ENCODE results near the gene LAD1.

The LAD1 gene

DNA sequence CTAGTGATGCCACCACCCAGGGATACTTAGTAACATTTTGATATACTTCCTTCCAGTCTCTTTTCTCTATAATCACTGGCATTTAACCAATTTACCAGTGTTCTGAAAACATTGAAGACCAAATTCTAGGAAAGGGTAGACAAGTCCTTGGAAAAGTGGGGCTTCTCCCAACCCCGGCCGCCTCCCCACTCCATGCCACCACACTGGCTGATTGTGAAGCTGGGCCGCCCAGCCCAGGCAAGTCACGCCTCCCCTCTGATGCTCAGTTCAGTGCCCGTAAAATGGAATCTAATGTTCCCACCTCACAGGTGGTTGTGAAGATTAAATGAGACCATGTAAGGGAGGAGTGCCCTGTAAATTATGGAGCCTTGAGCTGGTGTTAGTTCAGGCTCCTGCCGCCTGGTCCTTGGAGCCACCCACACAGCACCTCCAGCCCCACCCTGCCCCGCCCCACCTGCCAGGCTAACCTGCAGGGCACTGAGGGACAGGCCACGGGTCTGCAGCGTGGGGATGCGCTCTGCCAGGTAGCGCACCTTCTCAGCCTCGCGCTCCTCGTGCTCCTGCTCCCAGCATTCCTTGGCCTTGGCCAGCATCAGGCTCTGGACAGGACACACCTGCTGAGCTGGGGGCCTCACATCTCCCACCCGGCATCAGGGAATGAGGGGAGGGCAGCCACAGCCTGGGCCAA lies 15.1 kb upstream of the LAD1 start:
- DNase-seq = no peak

- no peak for DNase-seq
Measured at GRCh38 chr1:201411292-201411691, 12.2 kb upstream of the LAD1 start.

- DNase-seq = no peak
Measured at GRCh38 chr1:201409440-201409839, 10.3 kb upstream of the LAD1 start.

DNA sequence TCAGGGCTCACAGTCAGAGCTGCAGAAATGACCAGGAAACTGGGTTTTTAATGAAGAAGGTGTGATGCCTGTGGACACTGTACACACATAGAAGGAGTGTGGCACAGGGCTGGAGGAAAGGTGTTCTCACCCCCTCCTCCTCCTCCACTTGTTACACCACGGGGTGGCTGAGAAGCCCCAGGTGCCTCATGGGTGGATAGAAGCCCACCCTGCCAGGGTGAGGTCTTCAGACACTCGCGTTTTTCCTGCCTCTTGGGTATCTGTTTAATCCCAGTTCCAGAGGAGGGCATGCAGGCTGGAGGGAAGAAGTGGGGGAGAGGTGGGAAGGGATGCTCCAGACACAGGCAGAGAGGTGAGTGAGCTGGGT lies 9.7 kb upstream of the LAD1 start:
- no peak for DNase-seq

DNA sequence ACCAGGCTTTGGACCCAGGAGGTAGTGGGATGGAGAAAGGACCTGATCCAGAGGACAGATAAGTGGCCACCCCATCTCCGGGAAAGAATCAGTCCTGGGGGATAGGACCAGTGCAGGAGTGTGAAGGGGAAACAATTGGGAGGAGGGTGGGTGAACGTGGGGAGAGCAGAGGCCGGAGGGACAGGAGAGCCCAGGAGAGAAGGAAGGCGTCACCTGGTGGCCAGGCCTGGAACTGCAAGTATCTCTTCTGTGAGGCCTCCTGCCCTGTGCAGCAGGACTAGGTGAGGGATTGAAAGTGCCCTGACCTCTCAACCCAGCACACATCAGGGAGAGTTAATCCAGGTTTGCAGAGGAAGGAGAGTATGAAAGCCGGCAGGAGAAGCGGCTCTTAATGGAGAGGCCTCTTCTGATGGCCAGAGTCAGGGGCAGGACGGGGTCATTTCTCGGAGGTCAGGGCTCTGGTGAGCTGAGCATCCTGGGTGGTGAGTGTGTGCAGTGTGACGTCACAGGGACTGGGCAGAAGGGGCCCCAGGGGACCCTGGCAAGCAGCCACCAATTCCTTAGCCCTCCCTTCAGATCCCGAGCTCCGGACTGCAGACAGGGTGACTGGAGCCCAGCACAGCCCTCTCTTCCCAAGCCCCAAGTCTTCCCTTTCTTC lies 9.2 kb upstream of the LAD1 start:
- DNase-seq = no peak

DNA sequence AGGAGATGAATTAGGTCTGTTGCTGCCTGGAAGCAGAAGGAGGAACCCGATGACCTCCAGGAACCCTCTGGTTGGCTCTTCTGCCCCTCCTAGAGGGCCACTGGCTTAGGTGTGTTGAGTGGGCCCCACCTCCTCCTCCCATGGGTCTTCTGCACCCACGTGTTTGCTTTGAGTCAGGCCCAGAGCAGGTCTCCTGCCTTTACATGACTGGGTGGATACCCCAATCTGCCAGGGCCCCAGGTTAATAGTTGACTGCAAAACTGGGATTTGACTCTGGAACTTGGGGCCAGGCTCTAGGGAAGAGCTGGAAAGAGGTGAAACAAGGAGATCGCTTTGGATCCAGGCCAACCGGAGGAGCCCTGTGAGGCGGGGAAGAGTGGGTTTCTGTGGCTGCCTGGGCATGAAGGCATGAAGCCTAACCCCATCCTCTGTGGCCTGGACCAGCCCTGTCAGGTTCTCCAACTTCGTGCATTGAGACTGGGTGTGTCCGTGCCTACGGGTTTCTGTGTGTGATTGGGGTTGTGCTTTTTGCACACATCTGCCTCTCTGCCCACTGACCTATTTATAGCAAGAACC lies 7.8 kb upstream of the LAD1 start:
- no peak for DNase-seq

DNA sequence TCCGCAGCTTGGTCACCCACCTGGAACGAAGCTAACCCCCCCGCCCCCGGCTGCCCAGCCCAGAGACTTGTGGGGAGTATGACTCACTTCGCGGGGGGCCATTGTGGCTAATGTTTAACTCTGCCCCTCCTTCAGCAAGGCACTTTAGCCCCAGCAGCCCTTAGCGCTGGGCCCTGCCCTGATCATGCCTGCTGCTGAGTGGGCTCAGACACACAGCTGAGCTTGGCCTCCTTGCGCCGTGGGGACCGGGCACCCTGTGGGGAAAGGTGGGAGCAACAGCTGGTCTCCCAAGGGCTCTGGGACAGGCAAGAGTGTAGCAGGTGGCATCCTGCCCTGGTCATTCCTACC lies 6.3 kb upstream of the LAD1 start:
- DNase-seq = no peak

DNA sequence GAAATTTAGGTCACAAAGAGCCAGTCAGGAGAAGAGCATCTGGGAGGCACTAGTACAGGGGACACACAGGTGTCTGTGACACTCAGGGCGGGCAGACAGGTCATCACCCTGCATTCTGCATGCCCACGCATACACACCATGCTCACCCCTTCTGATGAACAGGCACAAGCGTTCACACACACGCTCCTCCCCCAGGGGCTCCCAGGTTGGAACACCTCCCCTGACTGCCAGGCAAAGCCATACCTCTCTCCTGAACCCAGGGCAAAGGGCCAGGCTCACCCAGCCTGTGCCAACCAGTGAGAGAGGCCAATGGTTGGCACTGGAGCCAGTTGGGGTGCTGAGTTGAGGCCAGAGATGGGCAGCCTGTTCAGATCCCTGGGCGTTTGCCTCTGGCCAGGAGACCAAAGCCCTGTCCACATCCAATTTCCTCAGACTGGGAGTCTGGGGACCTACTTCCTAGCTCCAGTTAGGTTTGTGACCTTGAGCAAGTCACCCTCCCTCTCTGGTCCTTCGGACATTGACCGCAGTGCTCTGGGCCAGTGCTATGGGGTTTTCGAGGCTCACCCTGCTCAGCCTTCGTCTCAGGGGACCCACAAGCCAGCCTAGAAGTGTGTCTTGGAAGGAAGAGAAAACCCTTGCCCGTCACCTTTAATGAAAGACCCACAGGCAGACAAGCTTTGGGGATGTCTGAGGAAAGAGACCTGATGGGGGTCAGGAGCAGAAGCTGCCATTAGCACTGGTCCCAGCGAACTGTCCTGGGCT lies 5.8 kb upstream of the LAD1 start:
- no peak for DNase-seq

DNA sequence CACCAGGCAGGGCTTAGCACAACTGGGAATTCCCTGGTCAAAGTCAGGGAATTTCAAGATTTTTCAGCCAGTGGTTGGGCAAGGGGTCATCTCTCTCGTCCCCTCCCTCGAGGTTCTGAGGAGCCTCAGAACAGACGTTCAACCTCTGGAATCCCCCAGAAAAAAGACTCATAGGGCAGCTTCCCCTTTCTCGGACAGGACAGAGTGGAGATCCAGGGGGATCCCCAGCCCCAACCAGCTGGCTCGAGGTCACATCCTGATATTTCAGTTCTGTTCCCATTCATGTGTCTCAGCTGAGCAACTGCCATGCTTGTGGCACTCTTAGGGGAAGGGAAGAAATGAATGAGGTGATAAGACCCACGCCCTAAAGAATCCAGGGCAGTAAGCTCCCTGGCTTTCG lies 4.9 kb upstream of the LAD1 start:
- no peak for DNase-seq

DNA sequence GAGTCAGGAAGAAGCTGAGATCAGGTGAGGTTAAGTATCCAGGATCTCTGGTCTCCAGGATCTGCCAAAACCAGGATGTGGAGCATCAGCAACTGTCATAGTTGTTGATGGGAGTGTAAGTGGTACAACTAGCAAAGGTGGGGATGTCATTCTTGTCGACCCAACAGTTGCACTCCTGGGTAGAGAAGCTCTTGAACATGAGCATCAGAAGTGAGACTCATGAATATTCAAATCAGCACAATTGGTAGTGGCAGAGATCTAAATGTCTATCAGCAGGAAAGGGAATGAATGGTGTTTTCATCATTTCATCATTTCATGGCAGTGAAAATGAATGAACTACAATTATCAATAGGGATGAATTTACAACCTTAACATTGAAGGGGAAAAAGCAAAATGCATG lies 4.2 kb upstream of the LAD1 start:
- no peak for DNase-seq

- DNase-seq = no peak
Measured at GRCh38 chr1:201401700-201402099, 2.6 kb upstream of the LAD1 start.

GRCh38 chr1:201400852-201401230 lies 1.7 kb upstream of the LAD1 start:
- no peak for DNase-seq

DNA sequence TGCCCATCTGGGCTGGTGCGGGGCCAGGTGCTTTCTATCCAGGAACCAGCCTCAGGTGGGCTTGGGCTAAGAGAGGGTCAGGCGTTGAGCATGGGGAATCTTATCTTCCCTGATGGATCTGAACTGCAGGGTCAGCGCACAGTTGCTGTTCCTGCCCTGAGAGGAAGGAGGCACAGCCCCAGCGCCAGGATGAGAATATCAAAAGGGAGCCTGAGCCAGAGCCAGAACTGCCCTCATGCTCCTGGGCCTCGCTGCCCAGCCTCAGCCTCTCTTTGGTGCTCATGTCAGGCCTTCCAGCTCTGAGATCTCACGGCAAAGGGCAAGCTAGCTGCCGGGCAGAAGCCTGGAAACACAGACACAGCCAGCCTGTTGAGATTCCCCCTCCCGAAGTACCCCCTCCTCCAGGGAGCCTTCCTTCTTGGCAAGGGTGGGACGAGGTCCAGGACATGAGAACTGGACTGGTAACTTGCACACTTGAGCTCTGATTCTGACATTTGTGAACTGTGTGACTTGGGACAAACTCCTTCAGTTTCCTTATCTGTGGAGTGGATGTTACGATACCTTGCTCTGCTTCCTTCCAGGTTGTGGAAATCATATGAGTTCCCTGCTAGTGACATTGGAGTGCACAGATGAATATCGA lies 1.2 kb upstream of the LAD1 start:
- DNase-seq = no peak

DNA sequence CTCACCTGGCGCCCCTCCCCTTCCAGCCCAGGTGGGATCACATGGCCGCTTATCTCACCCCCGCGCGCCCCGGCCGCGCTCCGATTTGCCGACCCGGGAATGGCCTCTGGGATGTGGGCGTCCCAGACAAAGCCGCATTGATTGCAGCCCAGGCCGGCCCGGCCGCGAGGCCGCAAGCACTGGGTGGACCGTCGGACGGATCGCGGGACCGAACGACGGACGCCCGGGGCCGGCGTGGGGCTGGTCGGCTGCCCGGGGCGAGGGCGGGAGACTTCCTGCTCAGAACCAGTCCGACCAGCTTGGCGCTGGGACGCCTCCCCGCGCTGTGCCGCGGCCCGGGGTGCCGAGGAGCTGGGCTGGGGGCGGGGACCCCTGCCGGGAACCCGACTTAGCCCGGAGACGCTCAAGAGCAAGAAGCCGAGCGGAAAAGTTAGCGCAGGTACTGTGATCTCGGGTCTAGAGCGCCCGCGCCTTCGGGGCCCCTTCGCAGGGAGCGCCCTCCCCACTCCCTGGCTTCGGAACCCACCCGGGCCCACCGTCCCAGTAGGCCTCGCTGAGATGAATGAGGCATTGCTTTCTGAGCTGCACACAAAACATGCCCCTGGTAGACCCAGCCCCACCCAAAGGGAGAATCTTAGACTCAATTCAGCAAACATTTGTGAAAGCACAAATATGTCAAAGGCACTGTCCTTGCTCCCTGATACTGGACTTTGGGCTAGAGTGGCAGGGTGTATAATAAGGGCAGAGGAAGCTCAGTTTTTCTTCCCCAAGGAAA lies 415 bp upstream of the LAD1 start:
- DNase-seq = no peak

DNA sequence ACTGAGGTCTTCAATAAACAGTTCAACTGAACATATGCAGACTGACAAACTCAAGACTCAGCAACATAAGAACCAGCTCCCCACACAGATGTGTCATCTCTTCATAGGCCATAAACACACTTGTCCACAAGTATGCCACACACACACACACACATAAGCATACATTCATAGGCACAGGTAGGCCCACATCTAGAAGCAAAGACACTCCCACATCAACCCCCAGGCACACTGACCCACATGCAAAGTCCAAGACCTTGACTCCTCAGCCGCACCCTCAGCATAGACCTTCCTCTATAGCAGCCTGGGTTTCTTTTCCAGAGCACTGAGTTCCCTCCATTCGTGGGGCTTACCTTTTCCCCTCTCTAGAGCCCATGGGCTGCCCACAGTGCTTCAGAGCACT lies 1.4 kb downstream of the LAD1 start:
- DNase-seq = no peak

- DNase-seq = no peak
Measured at GRCh38 chr1:201396861-201397464, 2.2 kb downstream of the LAD1 start.

- no peak for DNase-seq
Measured at GRCh38 chr1:201395936-201396335, 3.2 kb downstream of the LAD1 start.

- no peak for DNase-seq
Measured at GRCh38 chr1:201394591-201394990, 4.5 kb downstream of the LAD1 start.

GRCh38 chr1:201393076-201393475 lies 6.0 kb downstream of the LAD1 start:
- no peak for DNase-seq

DNA sequence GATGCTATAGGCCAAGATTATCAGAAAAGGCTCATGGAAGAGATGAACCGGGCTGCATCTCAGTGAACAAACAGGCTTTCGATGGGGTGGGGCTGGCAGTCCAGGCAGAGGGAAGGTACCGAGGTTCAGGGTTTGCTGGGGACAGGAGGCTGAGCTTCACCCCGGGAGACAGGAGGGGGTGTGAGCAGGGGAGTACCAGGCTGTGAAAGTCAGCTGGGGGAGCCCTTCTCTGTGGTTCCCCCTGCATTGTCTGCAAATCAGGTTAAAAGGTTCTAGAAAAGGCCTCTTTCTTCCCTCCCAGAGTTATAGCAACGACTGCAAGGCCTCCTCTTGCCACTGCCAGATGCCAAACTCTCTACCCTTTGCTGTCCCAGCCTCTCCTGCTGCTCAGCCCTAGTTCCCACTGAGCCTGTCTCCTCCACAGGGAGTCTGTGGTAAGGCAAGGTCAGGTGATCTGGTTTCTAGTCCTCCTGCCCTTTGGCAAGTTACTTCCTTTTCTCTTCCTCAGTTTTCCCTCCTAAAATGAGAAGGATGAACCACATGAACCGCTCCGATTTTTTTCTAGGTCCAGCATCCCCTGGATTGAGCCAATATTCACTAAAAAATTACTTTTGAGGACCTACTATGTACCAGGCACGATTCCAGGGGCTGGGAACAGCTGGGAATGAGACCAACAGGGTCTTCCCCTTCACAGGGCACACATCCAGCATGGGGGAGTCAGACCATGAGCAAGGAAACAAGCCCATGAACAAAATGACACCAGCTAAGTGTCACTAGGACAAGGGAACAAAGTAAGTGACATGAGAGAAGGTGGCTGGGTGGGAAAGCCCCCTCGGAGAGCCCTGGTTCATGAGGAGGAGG lies 7.2 kb downstream of the LAD1 start:
- no peak for DNase-seq

- DNase-seq = no peak
Measured at GRCh38 chr1:201391225-201391624, 7.9 kb downstream of the LAD1 start.

All from SIG-M5 (cell line).